Activated CD4-positive, alpha-beta memory T cell treated with anti-CD3 and anti-CD28 coated beads, Interleukin-2, amount 10 ng/mL, durations not matched to agents 7 days and 5 days (primary cell): ENCODE data around the gene MYMX. TPM values are rescaled to one million over a fixed set of nuclear protein-coding genes. Genes with fewer than 3 reads are reported as not detected.
"Not testable (repeated sequence)": the region's sequence is repeated elsewhere in the genome, so short reads cannot be mapped to it uniquely, and the experiment has no call there.

Source experiments
- CTCF ChIA-PET: fragments of 350-600 bp; sonication (Branson Sonifier 250); formaldehyde crosslinking; loops from one replicate; lab custom pipeline; 2021; ENCODE audit warnings: antibody characterized with exemption, inconsistent platforms; lab: Charles Lee
- POLR2A ChIA-PET: fragments of 350-600 bp; sonication (Branson Sonifier 250); formaldehyde crosslinking; loops from one replicate; lab custom pipeline; 2021; ENCODE audit warnings: antibody characterized with exemption; lab: Charles Lee
- DNase-seq: peaks from one replicate; pipeline ENCODE4 v3.0.0-alpha.2; 2020
- H3K27ac Mint-ChIP-seq: one replicate; pipeline ENCODE4 v1.8.0; 2021; ENCODE audit warnings: mild to moderate bottlenecking, mixed read lengths
- H3K27me3 Mint-ChIP-seq: one replicate; pipeline ENCODE4 v1.8.0; 2021; ENCODE audit warnings: mixed read lengths
- H3K36me3 Mint-ChIP-seq: one replicate; pipeline ENCODE4 v1.8.0; 2021; ENCODE audit warnings: low read depth, mixed read lengths
- H3K4me1 Mint-ChIP-seq: one replicate; pipeline ENCODE4 v1.8.0; 2021; ENCODE audit warnings: mixed read lengths
- H3K4me3 Mint-ChIP-seq: one replicate; pipeline ENCODE4 v1.8.0; 2021; ENCODE audit warnings: mild to moderate bottlenecking, mixed read lengths
- H3K9me3 Mint-ChIP-seq: one replicate; pipeline ENCODE4 v1.8.0; 2021; ENCODE audit warnings: mixed read lengths
- total RNA-seq, 2 experiments: library from RNA; stranded (reverse); gene quantifications; one replicate each; pipeline ENCODE4 v1.2.3, GENCODE V29; 2021

The MYMX gene
- total RNA-seq, 2 experiments from 2014 or later, result not detected

GRCh38 chr6:44179072-44179536 is 37.6 kb upstream of the MYMX start:
- peaks cover 5% of the 10 kb centered on the region for H3K27me3 Mint-ChIP-seq
- no peak overlapping the region for H3K4me3 Mint-ChIP-seq
- ChIA-PET CTCF (interaction anchor here (0.9 kb wide), 1 partner anchor 134 kb away, joined by 3 read pairs; the partner anchor contains the start of gene AARS2), POLR2A (no interaction called here)
- H3K27ac Mint-ChIP-seq, result no peak overlapping the region
- DNase-seq, result no peak
- peaks cover 13% of the 10 kb centered on the region for H3K4me1 Mint-ChIP-seq
- no peaks in the 10 kb centered on the region for H3K36me3 Mint-ChIP-seq
- no peaks in the 10 kb centered on the region for H3K9me3 Mint-ChIP-seq

DNA sequence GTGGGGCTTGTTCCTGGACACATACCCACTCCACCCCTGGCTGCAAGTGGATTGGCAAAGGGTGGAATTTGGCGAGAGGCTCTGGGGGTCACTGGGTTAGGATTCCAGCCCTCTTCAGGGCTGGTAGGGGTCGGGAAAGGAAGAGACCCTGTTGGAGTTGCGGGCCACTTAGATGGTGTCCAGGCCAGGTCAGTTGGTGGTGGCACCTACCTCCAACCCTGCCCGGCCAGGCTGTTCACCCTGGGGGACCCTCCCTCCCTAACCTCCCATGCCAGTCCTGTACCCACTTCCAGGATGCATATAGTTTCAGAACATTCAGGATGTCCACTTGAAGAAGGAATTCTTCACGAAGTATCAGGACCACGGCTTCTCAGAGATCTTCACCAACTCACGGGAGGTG is 37.1 kb upstream of the MYMX start:
- peaks cover 13% of the 10 kb centered on the region for H3K4me1 Mint-ChIP-seq
- POLR2A ChIA-PET, result no interaction called here
- peaks cover 5% of the 10 kb centered on the region for H3K27me3 Mint-ChIP-seq
- H3K4me3 Mint-ChIP-seq, result no peak overlapping the region
- DNase-seq, result no peak
- CTCF ChIA-PET, result interaction anchor here (1.0 to 1.1 kb wide), 2 partner anchors 10 to 116 kb away, joined by 3 read pairs; no protein-coding TSS in a partner anchor
- H3K36me3 Mint-ChIP-seq, result no peaks in the 10 kb centered on the region
- no peaks in the 10 kb centered on the region for H3K9me3 Mint-ChIP-seq
- H3K27ac Mint-ChIP-seq, result no peak overlapping the region

DNA sequence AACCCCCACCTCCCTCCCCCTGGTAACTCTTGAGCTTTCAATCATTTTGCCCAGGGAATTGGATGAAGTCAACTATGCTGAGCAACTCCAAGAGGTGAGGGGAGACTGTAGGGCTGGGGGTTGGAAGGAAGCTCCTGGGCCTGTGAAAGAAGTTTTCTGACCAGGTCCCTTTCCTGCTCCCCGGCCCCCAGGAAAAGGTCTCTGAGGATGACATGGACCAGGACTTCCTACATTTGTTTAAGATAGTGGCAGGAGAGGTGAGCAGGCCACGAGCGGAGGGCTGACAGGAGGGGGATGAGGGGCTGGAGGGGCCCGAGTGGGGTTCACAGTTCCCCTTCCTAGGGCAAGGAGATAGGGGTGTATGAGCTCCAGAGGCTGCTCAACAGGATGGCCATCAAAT is 36.3 kb upstream of the MYMX start:
- Mint-ChIP-seq H3K9me3 (no peaks in the 10 kb centered on the region), H3K27ac (no peak overlapping the region), H3K36me3 (no peaks in the 10 kb centered on the region), H3K4me1 (peaks cover 13% of the 10 kb centered on the region), H3K4me3 (no peak overlapping the region), H3K27me3 (no peaks in the 10 kb centered on the region)
- no peak for DNase-seq
- CTCF ChIA-PET, result interaction anchor here (1.0 to 1.1 kb wide), 2 partner anchors 10 to 115 kb away, joined by 3 read pairs; no protein-coding TSS in a partner anchor
- POLR2A ChIA-PET, result no interaction called here

DNA sequence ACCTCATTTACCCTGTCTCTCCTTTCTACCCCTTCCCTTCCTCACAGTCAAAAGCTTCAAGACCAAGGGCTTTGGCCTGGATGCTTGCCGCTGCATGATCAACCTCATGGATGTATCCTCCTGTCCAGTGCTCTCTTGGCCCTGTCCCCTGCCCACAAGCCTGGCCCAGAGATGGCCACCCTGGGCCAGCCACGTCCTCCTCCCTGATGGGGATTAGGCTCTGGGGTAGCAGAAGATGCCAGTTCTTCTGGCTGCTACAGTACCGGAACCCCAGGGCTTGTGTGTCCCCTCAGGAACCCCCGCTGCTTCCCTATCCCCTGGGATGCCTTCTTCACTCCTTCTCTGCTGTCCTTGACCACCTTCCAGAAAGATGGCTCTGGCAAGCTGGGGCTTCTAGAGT is 35.8 kb upstream of the MYMX start:
- no peaks in the 10 kb centered on the region for H3K36me3 Mint-ChIP-seq
- CTCF ChIA-PET, result interaction anchor here (1.0 to 1.1 kb wide), 2 partner anchors 9 to 115 kb away, joined by 3 read pairs; no protein-coding TSS in a partner anchor
- H3K27me3 Mint-ChIP-seq, result no peaks in the 10 kb centered on the region
- POLR2A ChIA-PET, result no interaction called here
- H3K4me1 Mint-ChIP-seq, result peaks cover 15% of the 10 kb centered on the region
- H3K4me3 Mint-ChIP-seq, result no peak overlapping the region
- no peaks in the 10 kb centered on the region for H3K9me3 Mint-ChIP-seq
- H3K27ac Mint-ChIP-seq, result no peak overlapping the region
- DNase-seq, result no peak

- H3K9me3 Mint-ChIP-seq, CTCF ChIA-PET, H3K36me3 Mint-ChIP-seq, H3K4me3 Mint-ChIP-seq, H3K27me3 Mint-ChIP-seq, H3K27ac Mint-ChIP-seq, DNase-seq, POLR2A ChIA-PET: not testable (repeated sequence)
- peaks cover 13% of the 10 kb centered on the region for H3K4me1 Mint-ChIP-seq
These were observed 34.9 kb upstream of the MYMX start for GRCh38 chr6:44181784-44182183.

GRCh38 chr6:44182911-44183390 is 33.8 kb upstream of the MYMX start:
- peaks cover 6% of the 10 kb centered on the region for H3K4me1 Mint-ChIP-seq
- H3K27ac Mint-ChIP-seq, result no peak overlapping the region
- CTCF ChIA-PET, result no interaction called here

GRCh38 chr6:44183783-44184182 is 32.9 kb upstream of the MYMX start:
- Mint-ChIP-seq H3K4me3 (no peak overlapping the region), H3K9me3 (no peaks in the 10 kb centered on the region), H3K27ac (no peak overlapping the region), H3K36me3 (no peaks in the 10 kb centered on the region), H3K27me3 (peaks cover 1% of the 10 kb centered on the region), H3K4me1 (peaks cover 6% of the 10 kb centered on the region)
- DNase-seq, result no peak
- ChIA-PET CTCF (interaction anchor here (1.0 kb wide), 1 partner anchor 54 kb away, joined by 3 read pairs; no protein-coding TSS in a partner anchor), POLR2A (no interaction called here)

More at GRCh38 chr6:44182911-44183390, 33.8 kb upstream of the MYMX start:
- Mint-ChIP-seq H3K4me3 (no peak overlapping the region), H3K27me3 (no peaks in the 10 kb centered on the region), H3K9me3 (no peaks in the 10 kb centered on the region), H3K36me3 (no peaks in the 10 kb centered on the region)
- no peak for DNase-seq
- POLR2A ChIA-PET, result no interaction called here

- DNase-seq, POLR2A ChIA-PET, H3K27ac Mint-ChIP-seq: not testable (repeated sequence)
These were observed 31.4 kb upstream of the MYMX start for GRCh38 chr6:44185356-44185755.

GRCh38 chr6:44185953-44186634 is 30.6 kb upstream of the MYMX start:
- Mint-ChIP-seq H3K27me3 (peaks cover 1% of the 10 kb centered on the region), H3K4me3 (no peak overlapping the region), H3K4me1 (peaks cover 6% of the 10 kb centered on the region), H3K9me3 (no peaks in the 10 kb centered on the region), H3K27ac (no peak overlapping the region), H3K36me3 (no peaks in the 10 kb centered on the region)
- CTCF ChIA-PET, result interaction anchor here (0.6 to 2.0 kb wide), 3 partner anchors 9 to 90 kb away, joined by 3 to 5 read pairs (median 3); no protein-coding TSS in a partner anchor
- DNase-seq, result no peak
- POLR2A ChIA-PET, result no interaction called here

More at GRCh38 chr6:44185356-44185755, 31.4 kb upstream of the MYMX start:
- H3K4me3 Mint-ChIP-seq, H3K9me3 Mint-ChIP-seq, H3K4me1 Mint-ChIP-seq, H3K27me3 Mint-ChIP-seq, H3K36me3 Mint-ChIP-seq: not testable (repeated sequence)
- CTCF ChIA-PET, result interaction anchor here (0.6 to 2.0 kb wide), 2 partner anchors 8 to 13 kb away, joined by 3 to 5 read pairs; no protein-coding TSS in a partner anchor

- H3K27me3 Mint-ChIP-seq, result peaks cover 1% of the 10 kb centered on the region
- POLR2A ChIA-PET, result no interaction called here
These were observed 30.1 kb upstream of the MYMX start for GRCh38 chr6:44186635-44187025.

GRCh38 chr6:44188819-44189218 is 27.9 kb upstream of the MYMX start:
- H3K27me3 Mint-ChIP-seq, result peaks cover 1% of the 10 kb centered on the region
- POLR2A ChIA-PET, result no interaction called here
- H3K4me1 Mint-ChIP-seq, result peaks cover 9% of the 10 kb centered on the region
- no peak overlapping the region for H3K27ac Mint-ChIP-seq
- no peaks in the 10 kb centered on the region for H3K36me3 Mint-ChIP-seq
- no peak for DNase-seq
- CTCF ChIA-PET, result no interaction called here
- H3K9me3 Mint-ChIP-seq, result no peaks in the 10 kb centered on the region
- no peak overlapping the region for H3K4me3 Mint-ChIP-seq

More at GRCh38 chr6:44186635-44187025, 30.1 kb upstream of the MYMX start:
- Mint-ChIP-seq H3K4me1 (peaks cover 6% of the 10 kb centered on the region), H3K36me3 (no peaks in the 10 kb centered on the region), H3K4me3 (no peak overlapping the region), H3K9me3 (no peaks in the 10 kb centered on the region), H3K27ac (no peak overlapping the region)
- CTCF ChIA-PET, result interaction anchor here (1.4 to 2.0 kb wide), 2 partner anchors 14 to 91 kb away, joined by 3 to 5 read pairs; no protein-coding TSS in a partner anchor
- DNase-seq, result no peak

GRCh38 chr6:44189257-44189656 is 27.5 kb upstream of the MYMX start:
- H3K4me3 Mint-ChIP-seq, result no peak overlapping the region
- CTCF ChIA-PET, result no interaction called here
- peaks cover 1% of the 10 kb centered on the region for H3K27me3 Mint-ChIP-seq
- POLR2A ChIA-PET, result no interaction called here
- no peak for DNase-seq
- peaks cover 9% of the 10 kb centered on the region for H3K4me1 Mint-ChIP-seq
- H3K36me3 Mint-ChIP-seq, result no peaks in the 10 kb centered on the region
- no peak overlapping the region for H3K27ac Mint-ChIP-seq
- no peaks in the 10 kb centered on the region for H3K9me3 Mint-ChIP-seq

DNA sequence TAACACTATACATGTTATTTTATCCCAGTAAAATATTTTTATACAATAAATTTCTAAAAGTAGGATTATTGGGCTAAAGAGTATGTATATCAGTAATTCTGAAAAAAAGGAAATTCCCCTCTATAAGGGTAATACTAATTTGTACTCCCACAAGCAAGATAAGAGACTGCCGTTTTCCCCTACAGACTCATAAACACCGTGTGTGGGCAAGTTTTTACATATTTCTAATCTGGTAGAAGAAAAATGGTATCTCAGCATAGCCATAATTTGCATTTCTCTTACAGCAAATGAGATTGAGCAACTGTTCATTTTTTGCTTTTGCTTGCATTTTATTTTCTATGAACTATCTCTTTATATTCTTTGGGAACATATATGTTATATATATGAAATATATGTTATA is 26.0 kb upstream of the MYMX start:
- DNase-seq, result no peak
- Mint-ChIP-seq H3K4me3 (no peak overlapping the region), H3K4me1 (peaks cover 9% of the 10 kb centered on the region), H3K9me3 (no peaks in the 10 kb centered on the region), H3K27me3 (peaks cover 1% of the 10 kb centered on the region), H3K27ac (no peak overlapping the region), H3K36me3 (no peaks in the 10 kb centered on the region)
- CTCF ChIA-PET, result interaction anchor here (0.9 kb wide), 1 partner anchor 38 kb away, joined by 3 read pairs; no protein-coding TSS in a partner anchor
- POLR2A ChIA-PET, result no interaction called here
